ENCODE measurements around the gene HTR2A. TPM values are rescaled to one million over a fixed set of nuclear protein-coding genes. Genes with fewer than 3 reads are reported as not detected.

Gene HTR2A
- total RNA-seq, 1 experiment from 2014 or later, result not detected

GRCh38 chr13:46884531-46884930 lies 12.3 kb downstream of the HTR2A start:
- no peaks in the 10 kb centered on the region for H3K79me2 ChIP-seq (ENCODE audit: insufficient read depth, low read length)
- RAD21 ChIA-PET (ENCODE audit: low non-redundant PET in 1 of 2, low total read pairs in 2 of 2, uncharacterized antibody in 2 of 2, unreplicated experiment in 2 of 2), result no interaction called here
- peaks cover 70% of the 10 kb centered on the region for H3K27me3 ChIP-seq (ENCODE audit: insufficient read depth, low read length)
- no peak for ATAC-seq
- no peak overlapping the region for H3K27ac ChIP-seq (ENCODE audit: low read depth, low read length)
- H3K9me2 ChIP-seq (ENCODE audit: insufficient read depth), result no peaks in the 10 kb centered on the region
- H3K4me3 ChIP-seq (replicated peaks in 1 of 2; ENCODE audit: low read depth in 1 of 2, low read length in 2 of 2), result no peak overlapping the region
- H4K20me1 ChIP-seq (ENCODE audit: insufficient read depth), result no peaks in the 10 kb centered on the region
- H3K9ac ChIP-seq (ENCODE audit: low read length), result no peak overlapping the region
- no peaks in the 10 kb centered on the region for H3K4me1 ChIP-seq (ENCODE audit: control insufficient read depth in 1 of 2, insufficient read depth in 2 of 2, low read length in 2 of 2)
- H3K36me3 ChIP-seq (ENCODE audit: control insufficient read depth in 1 of 2, insufficient read depth in 2 of 2, low read length in 2 of 2), result no peaks in the 10 kb centered on the region
- H2AFZ ChIP-seq (ENCODE audit: low read depth, low read length, poor library complexity, severe bottlenecking), result no peak overlapping the region
- POLR2A ChIA-PET, result no interaction called here
- no peaks in the 10 kb centered on the region for H3K9me3 ChIP-seq (ENCODE audit: control insufficient read depth in 1 of 2, insufficient read depth in 1 of 2, low read depth in 1 of 2, low read length in 2 of 2)
- no peak for TF ChIP-seq REST (IDR thresholded peaks at IDR 0.05; ENCODE audit: low read depth)
- no peak for TF ChIP-seq EZH2 (IDR thresholded peaks at IDR 0.05)
- no peak for TF ChIP-seq EGR1 (IDR thresholded peaks at IDR 0.05; ENCODE audit: low read depth)
- TF ChIP-seq SP1 (IDR thresholded peaks at IDR 0.05; ENCODE audit: low read depth), result no peak
- no peak for TF ChIP-seq ZBTB33 (IDR thresholded peaks at IDR 0.05; ENCODE audit: extremely low read depth, insufficient replicate concordance, low read length)
- no peak for TF ChIP-seq TCF7L2 (IDR thresholded peaks at IDR 0.05; ENCODE audit: borderline replicate concordance, extremely low read depth, insufficient read depth, insufficient read length)
- no peak for TF ChIP-seq ELF1 (IDR thresholded peaks at IDR 0.05; ENCODE audit: borderline replicate concordance, low read depth)
- no peak for TF ChIP-seq MAX (IDR thresholded peaks at IDR 0.05)
- no peak for TF ChIP-seq POLR2A (IDR thresholded peaks at IDR 0.05; ENCODE audit: borderline replicate concordance, extremely low read depth, insufficient read depth, insufficient read length)
- no peak for TF ChIP-seq ZNF274 (IDR thresholded peaks at IDR 0.05; ENCODE audit: low read depth, low read length)
- TF ChIP-seq SRF (IDR thresholded peaks at IDR 0.05; ENCODE audit: low read depth), result no peak
- TF ChIP-seq YY1 (IDR thresholded peaks at IDR 0.05; ENCODE audit: extremely low read depth, insufficient replicate concordance, low read depth, low read length), result no peak
- no peak for TF ChIP-seq FOSL1 (IDR thresholded peaks at IDR 0.05; ENCODE audit: low read depth)
- no peak for TF ChIP-seq SIN3A (IDR thresholded peaks at IDR 0.05; ENCODE audit: low read depth)
- no peak for TF ChIP-seq RAD21 (IDR thresholded peaks at IDR 0.05; ENCODE audit: low read depth)
- TF ChIP-seq CEBPB (IDR thresholded peaks at IDR 0.05; ENCODE audit: low read depth), result no peak
- intact Hi-C loops (cut with micrococcal nuclease), result no loop called here
- DNase-seq (ENCODE audit: low read depth, low spot score), result no peak
- H3K4me2 ChIP-seq (ENCODE audit: low read length), result no peak overlapping the region
- no TSS peak for BruUV-seq (replicated peaks)
- CTCF ChIA-PET, result interaction anchor here (2.3 kb wide), 1 partner anchor 11 kb away, joined by 6 read pairs; no protein-coding TSS in a partner anchor
